ENCODE data around the gene PIK3CD.
A peak's percentile ranks its signal among the peaks of the same experiment; 100 is the strongest.

Gene PIK3CD

DNA sequence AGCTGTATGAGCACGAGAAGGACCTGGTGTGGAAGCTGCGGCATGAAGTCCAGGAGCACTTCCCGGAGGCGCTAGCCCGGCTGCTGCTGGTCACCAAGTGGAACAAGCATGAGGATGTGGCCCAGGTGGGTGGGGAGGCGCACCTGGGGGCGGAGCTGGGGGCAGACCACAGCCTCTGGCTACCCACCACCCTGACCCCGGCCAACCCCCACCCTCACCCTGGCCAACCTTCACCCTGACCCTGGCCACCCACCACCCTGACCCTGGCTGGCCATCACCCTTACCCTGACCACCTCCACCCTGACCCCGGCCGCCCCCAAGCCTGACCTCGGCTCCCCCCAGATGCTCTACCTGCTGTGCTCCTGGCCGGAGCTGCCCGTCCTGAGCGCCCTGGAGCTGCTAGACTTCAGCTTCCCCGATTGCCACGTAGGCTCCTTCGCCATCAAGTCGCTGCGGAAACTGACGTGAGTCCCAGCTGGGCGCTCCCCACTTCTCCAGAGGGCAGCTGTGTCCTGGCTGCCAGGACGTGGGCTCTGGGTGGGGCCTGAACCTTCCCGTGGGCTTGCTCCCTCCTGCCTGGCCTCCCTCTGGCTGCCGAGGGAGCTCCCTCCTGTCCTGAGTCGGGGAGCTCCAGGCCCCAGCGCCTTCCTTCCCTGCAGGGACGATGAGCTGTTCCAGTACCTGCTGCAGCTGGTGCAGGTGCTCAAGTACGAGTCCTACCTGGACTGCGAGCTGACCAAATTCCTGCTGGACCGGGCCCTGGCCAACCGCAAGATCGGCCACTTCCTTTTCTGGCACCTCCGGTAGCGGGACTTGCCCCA, 69.5 kb downstream of the PIK3CD start:
- TF ChIP-seq, protein P1, sequence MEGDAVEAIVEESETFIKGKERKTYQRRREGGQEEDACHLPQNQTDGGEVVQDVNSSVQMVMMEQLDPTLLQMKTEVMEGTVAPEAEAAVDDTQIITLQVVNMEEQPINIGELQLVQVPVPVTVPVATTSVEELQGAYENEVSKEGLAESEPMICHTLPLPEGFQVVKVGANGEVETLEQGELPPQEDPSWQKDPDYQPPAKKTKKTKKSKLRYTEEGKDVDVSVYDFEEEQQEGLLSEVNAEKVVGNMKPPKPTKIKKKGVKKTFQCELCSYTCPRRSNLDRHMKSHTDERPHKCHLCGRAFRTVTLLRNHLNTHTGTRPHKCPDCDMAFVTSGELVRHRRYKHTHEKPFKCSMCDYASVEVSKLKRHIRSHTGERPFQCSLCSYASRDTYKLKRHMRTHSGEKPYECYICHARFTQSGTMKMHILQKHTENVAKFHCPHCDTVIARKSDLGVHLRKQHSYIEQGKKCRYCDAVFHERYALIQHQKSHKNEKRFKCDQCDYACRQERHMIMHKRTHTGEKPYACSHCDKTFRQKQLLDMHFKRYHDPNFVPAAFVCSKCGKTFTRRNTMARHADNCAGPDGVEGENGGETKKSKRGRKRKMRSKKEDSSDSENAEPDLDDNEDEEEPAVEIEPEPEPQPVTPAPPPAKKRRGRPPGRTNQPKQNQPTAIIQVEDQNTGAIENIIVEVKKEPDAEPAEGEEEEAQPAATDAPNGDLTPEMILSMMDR (IDR thresholded peaks at IDR 0.05; ENCODE audit: low read depth, low read length) = no peak
- no peak for DNase-seq (ENCODE audit: extremely low read depth, low read depth)

DNA sequence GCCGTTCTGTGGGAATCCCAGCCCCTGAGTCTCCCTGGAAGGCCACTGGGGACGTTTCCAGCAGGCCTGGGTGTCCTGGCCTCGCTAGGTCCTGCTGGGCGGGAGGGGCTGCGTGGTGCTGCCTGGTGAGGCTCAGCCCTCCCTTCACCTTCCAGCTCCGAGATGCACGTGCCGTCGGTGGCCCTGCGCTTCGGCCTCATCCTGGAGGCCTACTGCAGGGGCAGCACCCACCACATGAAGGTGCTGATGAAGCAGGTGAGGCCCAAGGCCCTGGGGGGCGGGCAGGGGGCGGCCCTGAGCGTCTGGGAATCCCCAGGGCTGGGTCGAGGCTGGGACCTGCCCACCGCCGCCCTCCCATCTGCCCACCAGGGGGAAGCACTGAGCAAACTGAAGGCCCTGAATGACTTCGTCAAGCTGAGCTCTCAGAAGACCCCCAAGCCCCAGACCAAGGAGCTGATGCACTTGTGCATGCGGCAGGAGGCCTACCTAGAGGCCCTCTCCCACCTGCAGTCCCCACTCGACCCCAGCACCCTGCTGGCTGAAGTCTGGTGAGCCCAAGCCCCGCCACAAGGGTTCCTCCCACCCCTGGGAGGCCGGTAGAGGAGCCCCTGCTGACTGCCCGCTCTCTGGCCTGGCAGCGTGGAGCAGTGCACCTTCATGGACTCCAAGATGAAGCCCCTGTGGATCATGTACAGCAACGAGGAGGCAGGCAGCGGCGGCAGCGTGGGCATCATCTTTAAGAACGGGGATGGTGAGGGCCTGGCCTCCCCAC, 70.3 kb downstream of the PIK3CD start:
- no peak for DNase-seq (ENCODE audit: extremely low read depth, low read depth)
- TF ChIP-seq, protein P1 (IDR thresholded peaks at IDR 0.05; ENCODE audit: low read depth, low read length) = peak; percentile 47

DNA sequence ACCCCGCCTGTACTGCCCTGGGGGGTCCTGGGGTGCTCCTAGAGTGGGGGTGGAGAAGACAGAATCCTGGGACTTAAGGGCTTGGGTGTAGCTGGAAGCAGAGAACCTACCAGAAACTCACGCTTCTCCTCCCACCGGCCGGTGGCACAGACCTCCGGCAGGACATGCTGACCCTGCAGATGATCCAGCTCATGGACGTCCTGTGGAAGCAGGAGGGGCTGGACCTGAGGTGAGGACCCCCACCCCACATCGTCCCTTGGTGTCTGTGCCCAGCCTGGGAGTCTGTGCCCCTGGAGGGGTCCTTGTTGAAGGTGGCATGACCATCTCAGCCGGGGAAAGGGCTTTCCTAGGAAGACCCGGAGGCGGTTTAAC, 70.8 kb downstream of the PIK3CD start:
- TF ChIP-seq, protein P1 (IDR thresholded peaks at IDR 0.05; ENCODE audit: low read depth, low read length) = no peak
- DNase-seq (ENCODE audit: extremely low read depth, low read depth) = no peak

DNA sequence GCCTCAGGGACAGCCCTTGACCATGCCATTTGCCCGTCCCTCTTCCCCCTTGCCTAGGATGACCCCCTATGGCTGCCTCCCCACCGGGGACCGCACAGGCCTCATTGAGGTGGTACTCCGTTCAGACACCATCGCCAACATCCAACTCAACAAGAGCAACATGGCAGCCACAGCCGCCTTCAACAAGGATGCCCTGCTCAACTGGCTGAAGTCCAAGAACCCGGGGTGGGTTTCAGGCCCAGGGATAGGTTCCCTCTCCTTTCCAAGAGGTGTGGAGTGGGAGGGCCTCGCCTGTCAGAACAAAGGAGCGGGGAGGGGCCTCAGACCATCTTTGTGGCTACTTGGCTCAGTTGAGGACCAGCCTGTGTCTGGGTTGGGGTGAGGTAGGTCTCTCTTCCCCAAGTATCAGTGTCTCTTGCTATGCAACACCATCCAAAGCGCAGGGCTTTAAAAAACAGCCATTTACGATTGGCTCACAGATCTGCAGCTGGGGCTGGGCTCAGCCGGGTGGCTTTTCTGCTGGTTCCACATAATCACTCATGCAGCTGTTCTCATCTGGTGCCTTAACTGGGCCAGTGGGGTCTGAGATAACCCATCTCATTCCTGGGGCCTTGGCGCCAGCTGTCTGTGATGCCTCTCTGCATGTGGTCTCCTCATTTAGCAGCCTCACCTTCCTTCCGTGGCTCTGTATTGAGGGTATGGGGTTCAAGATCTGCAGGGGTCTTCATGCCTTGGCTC, 71.7 kb downstream of the PIK3CD start:
- TF ChIP-seq, protein P1 (IDR thresholded peaks at IDR 0.05; ENCODE audit: low read depth, low read length) = no peak
- DNase-seq (ENCODE audit: extremely low read depth, low read depth) = no peak

DNA sequence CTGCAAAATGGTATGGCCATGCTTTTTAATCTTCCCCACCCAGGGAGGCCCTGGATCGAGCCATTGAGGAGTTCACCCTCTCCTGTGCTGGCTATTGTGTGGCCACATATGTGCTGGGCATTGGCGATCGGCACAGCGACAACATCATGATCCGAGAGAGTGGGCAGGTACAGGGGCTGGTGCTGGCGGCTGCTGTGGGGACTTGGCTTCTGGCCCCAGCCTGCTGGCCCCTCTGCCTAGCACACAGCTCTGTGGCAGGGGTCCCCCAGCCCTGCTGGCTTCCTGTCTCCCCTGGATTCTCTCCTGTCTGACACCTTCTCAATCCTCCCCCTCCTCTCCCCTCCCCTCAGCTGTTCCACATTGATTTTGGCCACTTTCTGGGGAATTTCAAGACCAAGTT, 72.4 kb downstream of the PIK3CD start:
- DNase-seq (ENCODE audit: extremely low read depth, low read depth) = no peak
- TF ChIP-seq, protein P1 (IDR thresholded peaks at IDR 0.05; ENCODE audit: low read depth, low read length) = no peak

DNA sequence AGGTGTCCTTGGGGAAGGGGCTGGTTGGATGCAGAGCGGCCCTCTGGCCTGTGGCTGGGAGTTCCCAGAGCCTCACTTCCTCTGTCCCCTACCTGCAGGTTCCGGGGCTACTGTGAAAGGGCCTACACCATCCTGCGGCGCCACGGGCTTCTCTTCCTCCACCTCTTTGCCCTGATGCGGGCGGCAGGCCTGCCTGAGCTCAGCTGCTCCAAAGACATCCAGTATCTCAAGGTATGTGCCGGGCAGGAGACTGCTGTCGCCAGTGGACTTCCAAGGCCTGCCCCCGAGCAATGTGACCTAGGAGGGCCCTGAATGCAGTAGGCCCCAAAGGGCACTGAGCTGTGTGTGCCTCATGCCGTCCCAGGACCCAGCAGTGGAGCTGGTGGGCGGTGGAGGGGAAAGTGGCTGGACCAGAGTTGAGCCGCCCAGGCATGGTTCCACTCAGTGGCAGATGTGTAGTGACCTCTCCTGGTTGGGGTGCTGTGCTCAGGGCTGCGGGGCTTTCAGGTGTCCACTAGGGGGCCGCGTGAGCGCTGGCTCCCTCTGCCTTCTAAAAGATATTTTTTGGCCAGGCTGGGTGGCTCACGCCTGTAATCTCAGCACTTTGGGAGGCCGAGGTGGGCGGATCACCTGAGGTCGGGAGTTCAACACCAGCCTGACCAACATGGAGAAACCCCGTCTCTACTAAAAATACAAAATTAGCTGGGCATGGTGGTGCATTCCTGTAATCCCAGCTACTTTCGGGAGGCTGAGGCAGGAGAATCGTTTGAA, 73.4 kb downstream of the PIK3CD start:
- TF ChIP-seq, protein P1 (IDR thresholded peaks at IDR 0.05; ENCODE audit: low read depth, low read length) = peak; percentile 82
- no peak for DNase-seq (ENCODE audit: extremely low read depth, low read depth)
